Tibial nerve (tissue), 4 donors: Measurements from ENCODE around the gene OR8U1. TPM values are rescaled to one million over a fixed set of nuclear protein-coding genes. Genes with fewer than 3 reads are reported as not detected.

ENCODE experiments used
- DNase-seq, 2 donors: peaks; one replicate each; pipeline ENCODE4 v3.0.0-alpha.2; 2019; ENCODE audit warnings: low spot score in 2 of 2
- H3K27ac ChIP-seq, 4 donors: fragments of 200-600 bp; sonication (generic) in 3 of 4; one replicate each; pipeline ENCODE4 v1.5.1; 2017 to 2019; ENCODE audit warnings: mild to moderate bottlenecking in 1 of 4
- H3K27me3 ChIP-seq, 2 donors: fragments of 200-600 bp; sonication (generic) in 1 of 2; one replicate each; pipeline versions ENCODE4 v1.5.1 to v1.6.0; 2017 to 2019
- H3K36me3 ChIP-seq, 3 donors: fragments of 200-600 bp; sonication (generic); one replicate each; pipeline ENCODE4 v1.5.1; 2018 to 2019
- H3K4me1 ChIP-seq, 4 donors: fragments of 200-600 bp; sonication (generic) in 3 of 4; one replicate each; pipeline ENCODE4 v1.5.1; 2017 to 2019
- H3K4me3 ChIP-seq, 4 donors: fragments of 200-600 bp; sonication (generic) in 3 of 4; one replicate each; pipeline ENCODE4 v1.5.1; 2017 to 2019; ENCODE audit warnings: mild to moderate bottlenecking in 1 of 4, moderate library complexity in 1 of 4
- H3K9me3 ChIP-seq, 4 donors: fragments of 200-600 bp; sonication (generic) in 3 of 4; one replicate each; pipeline ENCODE4 v1.5.1; 2017 to 2019
- EP300 ChIP-seq, 2 donors: sonication (generic); formaldehyde crosslinking; IDR thresholded peaks; one replicate each; pipeline ENCODE4 v1.6.1; 2017; ENCODE audit warnings: antibody characterized with exemption in 2 of 2, mild to moderate bottlenecking in 1 of 2
- POLR2A ChIP-seq, 2 donors: fragments of 450-650 bp; IDR thresholded peaks; one replicate each; pipeline ENCODE4 v1.6.1; 2017; ENCODE audit warnings: antibody characterized with exemption in 2 of 2, mild to moderate bottlenecking in 2 of 2, moderate library complexity in 2 of 2
- WGBS, 2 donors: methylation state at CpG; one replicate each; pipeline ENCODE4 v1.1.5; 2018; 5-methylcytosine and 5-hydroxymethylcytosine counted together
- total RNA-seq, 4 donors: library from RNA; depleted of rRNA; stranded (reverse); fragments of >200 nt; gene quantifications; one replicate each; pipeline ENCODE4 v1.1.0, GENCODE V29; 2016
- TF ChIP-seq, protein P1 (sequence below), 5 experiments: fragments of 200-600 bp in 3 of 5; fragments of 450-650 bp in 2 of 5; sonication (generic) in 3 of 5; IDR thresholded peaks; one replicate each; pipeline ENCODE4 v1.5.1; 2016 to 2019; ENCODE audit warnings: antibody characterized with exemption in 5 of 5, mild to moderate bottlenecking in 3 of 5, moderate library complexity in 2 of 5

OR8U1 gene
- total RNA-seq = not detected

DNA sequence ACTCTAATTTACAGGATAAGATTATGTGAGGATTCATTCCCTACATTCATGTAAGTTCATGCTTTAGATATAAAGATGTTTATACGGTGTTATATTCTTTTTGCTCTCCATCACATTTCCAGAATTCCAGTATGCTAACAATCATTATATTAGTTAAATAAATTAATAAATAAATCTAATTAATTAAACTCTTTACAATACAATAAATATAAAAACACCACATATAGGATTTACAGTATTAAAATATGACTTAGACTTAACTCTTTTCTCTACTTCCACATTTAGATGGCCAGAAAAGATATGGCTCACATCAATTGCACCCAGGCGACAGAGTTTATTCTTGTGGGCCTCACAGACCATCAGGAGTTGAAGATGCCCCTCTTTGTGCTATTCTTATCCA is at the start of gene OR8U1:
OR8U1 (plus strand) TSS at position 301 of the 400 bp plus-strand sequence; CDS start at position 301, 0 bp downstream.
- Histone ChIP-seq H3K27me3 (no peaks in the 10 kb centered on the region), H3K27ac (no peak within 1 kb of the TSS), H3K4me3 (no peak within 1 kb of the TSS), H3K36me3 (no peaks in the 10 kb centered on the region), H3K4me1 (no peaks in the 10 kb centered on the region), H3K9me3 (no peaks in the 10 kb centered on the region)
- 71 to 86% methylated on average over 2 of the region's 2 CpGs for WGBS, 2 donors
- no peak for TF ChIP-seq POLR2A (IDR thresholded peaks at IDR 0.05)
- TF ChIP-seq, protein P1, sequence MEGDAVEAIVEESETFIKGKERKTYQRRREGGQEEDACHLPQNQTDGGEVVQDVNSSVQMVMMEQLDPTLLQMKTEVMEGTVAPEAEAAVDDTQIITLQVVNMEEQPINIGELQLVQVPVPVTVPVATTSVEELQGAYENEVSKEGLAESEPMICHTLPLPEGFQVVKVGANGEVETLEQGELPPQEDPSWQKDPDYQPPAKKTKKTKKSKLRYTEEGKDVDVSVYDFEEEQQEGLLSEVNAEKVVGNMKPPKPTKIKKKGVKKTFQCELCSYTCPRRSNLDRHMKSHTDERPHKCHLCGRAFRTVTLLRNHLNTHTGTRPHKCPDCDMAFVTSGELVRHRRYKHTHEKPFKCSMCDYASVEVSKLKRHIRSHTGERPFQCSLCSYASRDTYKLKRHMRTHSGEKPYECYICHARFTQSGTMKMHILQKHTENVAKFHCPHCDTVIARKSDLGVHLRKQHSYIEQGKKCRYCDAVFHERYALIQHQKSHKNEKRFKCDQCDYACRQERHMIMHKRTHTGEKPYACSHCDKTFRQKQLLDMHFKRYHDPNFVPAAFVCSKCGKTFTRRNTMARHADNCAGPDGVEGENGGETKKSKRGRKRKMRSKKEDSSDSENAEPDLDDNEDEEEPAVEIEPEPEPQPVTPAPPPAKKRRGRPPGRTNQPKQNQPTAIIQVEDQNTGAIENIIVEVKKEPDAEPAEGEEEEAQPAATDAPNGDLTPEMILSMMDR (IDR thresholded peaks at IDR 0.05) = no peak
- no peak for TF ChIP-seq EP300 (IDR thresholded peaks at IDR 0.05)
- no peak for DNase-seq

DNA sequence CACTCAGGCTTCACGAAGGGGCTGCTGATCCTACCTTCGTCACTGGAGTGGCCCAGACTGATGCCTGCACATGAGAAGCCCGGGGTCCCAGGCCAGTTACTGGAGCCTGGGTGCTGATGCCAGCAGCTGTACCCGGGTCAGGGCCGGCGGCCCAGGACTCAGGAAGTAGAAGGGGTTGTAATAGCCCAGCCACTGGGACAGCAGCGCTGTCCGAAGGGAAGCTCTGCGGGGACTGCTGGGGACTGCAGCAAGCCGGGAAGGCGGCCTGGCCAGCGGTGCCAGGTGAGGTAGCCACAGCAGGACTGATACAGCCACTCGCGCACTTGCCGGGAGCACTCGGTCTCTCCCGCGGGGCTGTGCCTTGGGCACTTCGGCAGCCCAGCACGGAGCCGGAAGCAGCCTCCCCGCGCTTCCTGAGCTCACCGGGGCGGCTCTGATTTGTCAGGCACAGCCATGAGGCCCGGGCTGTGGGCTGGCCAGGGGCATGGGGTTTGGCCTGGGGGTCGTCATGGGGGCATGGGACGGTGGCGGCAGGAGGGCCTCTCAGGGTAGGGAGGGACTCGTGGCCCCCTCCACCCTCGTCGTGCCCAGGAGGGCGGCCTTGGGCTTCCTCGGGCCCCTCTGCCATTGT is 43.4 kb upstream of the OR8U1 start:
- Histone ChIP-seq H3K4me1 (no peaks in the 10 kb centered on the region), H3K27ac (no peak overlapping the region), H3K9me3 (no peaks in the 10 kb centered on the region), H3K27me3 (no peaks in the 10 kb centered on the region), H3K4me3 (no peak overlapping the region), H3K36me3 (no peaks in the 10 kb centered on the region)
- no peak for DNase-seq
- no peak for TF ChIP-seq POLR2A (IDR thresholded peaks at IDR 0.05)
- TF ChIP-seq EP300 (IDR thresholded peaks at IDR 0.05) = no peak
- TF ChIP-seq, protein P1 (IDR thresholded peaks at IDR 0.05) = no peak
- WGBS, 2 donors = 91% methylated on average over 15 to 16 of the region's 34 CpGs

DNA sequence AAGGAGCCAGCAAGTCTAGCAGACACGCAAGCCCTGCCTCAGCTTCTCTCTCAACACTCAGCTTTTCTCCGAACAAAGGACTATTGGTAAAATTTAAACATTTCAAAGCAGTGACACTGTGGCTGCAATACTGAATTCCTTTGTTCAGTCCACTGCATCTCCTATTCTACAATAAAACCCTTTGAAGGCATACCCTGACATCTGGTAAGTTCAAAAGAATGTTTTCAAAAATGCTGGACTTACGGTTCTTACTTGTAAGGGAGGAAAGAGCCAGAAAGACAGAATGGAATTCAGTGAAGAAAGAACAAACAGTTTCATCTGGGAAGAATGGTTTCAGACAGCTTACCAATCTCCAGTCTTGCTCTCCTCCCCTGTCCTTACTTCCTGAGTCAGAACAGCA is 42.3 kb upstream of the OR8U1 start:
- Histone ChIP-seq H3K36me3 (no peaks in the 10 kb centered on the region), H3K4me1 (no peaks in the 10 kb centered on the region), H3K9me3 (peaks cover 0 to 6% (median 0%) of the 10 kb centered on the region in 4 donors), H3K27me3 (no peaks in the 10 kb centered on the region), H3K4me3 (no peak overlapping the region), H3K27ac (no peak overlapping the region)
- WGBS, 2 donors = 30 to 41% methylated on average over 3 of the region's 3 CpGs
- no peak for DNase-seq
- TF ChIP-seq EP300 (IDR thresholded peaks at IDR 0.05) (no peak), POLR2A (IDR thresholded peaks at IDR 0.05) (no peak)
- TF ChIP-seq, protein P1 (IDR thresholded peaks at IDR 0.05) = no peak

DNA sequence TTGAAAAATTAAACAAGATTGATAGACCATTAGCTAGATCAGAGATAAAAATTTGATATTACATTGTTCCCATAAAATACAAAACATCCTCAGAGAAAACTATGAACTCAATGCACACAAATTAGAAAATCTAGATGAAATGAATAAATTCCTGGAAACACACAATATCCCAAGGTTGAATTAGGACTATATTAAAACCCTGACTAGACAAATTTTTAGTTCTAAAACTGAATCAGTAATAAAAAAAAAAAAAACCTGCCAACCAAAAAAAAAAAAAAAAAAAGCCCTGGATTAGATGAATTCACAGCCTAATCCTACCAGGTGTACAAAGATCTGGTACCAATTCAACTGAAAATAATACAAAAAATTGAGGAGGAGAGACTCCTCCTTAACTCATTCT is 35.1 kb upstream of the OR8U1 start:
- Histone ChIP-seq H3K4me1 (no peaks in the 10 kb centered on the region), H3K9me3 (peaks cover 0 to 14% (median 0%) of the 10 kb centered on the region in 4 donors), H3K27me3 (no peaks in the 10 kb centered on the region), H3K27ac (no peak overlapping the region), H3K4me3 (no peak overlapping the region), H3K36me3 (no peaks in the 10 kb centered on the region)
- no peak for DNase-seq
- TF ChIP-seq POLR2A (IDR thresholded peaks at IDR 0.05) (no peak), EP300 (IDR thresholded peaks at IDR 0.05) (no peak)
- TF ChIP-seq, protein P1 (IDR thresholded peaks at IDR 0.05) = no peak

DNA sequence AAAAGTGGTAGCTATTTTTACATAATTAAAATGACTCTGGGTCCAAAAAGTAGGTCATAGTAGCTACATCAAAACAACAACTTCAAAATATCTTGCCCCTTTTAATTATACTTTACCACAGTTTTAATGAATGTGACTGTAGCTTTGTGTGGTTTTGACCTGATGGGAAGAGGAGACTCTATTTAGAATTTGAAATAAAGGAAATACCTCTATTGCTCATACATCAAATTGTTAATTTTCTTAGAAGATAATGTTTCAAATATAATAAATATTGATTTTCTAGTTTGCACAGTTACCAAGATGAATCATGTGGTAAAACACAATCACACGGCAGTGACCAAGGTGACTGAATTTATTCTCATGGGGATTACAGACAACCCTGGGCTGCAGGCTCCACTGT is 29.7 kb upstream of the OR8U1 start, which contains the start of gene OR8K1:
OR8K1 (plus strand) TSS at position 301 of the 400 bp plus-strand sequence; CDS start at position 301, 0 bp downstream.
- H3K4me1 ChIP-seq = no peaks in the 10 kb centered on the region
- H3K4me3 ChIP-seq = no peak within 1 kb of the TSS
- WGBS, 2 donors = 82 to 91% methylated on average over 1 of the region's 1 CpG
- no peak for DNase-seq
- H3K9me3 ChIP-seq = no peaks in the 10 kb centered on the region
- no peak within 1 kb of the TSS for H3K27ac ChIP-seq
- no peaks in the 10 kb centered on the region for H3K27me3 ChIP-seq
- H3K36me3 ChIP-seq = no peaks in the 10 kb centered on the region
- TF ChIP-seq POLR2A (IDR thresholded peaks at IDR 0.05) (no peak), EP300 (IDR thresholded peaks at IDR 0.05) (no peak)
- TF ChIP-seq, protein P1 (IDR thresholded peaks at IDR 0.05) = no peak
